Stimulated activated CD4-positive, alpha-beta T cell treated with anti-CD3 and anti-CD28 coated beads, Interleukin-15, amount 100 ng/mL, for 24 hours (primary cell): ENCODE results near the gene SGPP1.
"Not testable (repeated sequence)": the region's sequence is repeated elsewhere in the genome, so short reads cannot be mapped to it uniquely, and the experiment has no call there.

Experiments
- DNase-seq: peaks from one replicate; pipeline ENCODE4 v3.0.0-alpha.2; 2020

Gene SGPP1

GRCh38 chr14:63725786-63726460, 1.9 kb downstream of the SGPP1 start:
- no peak for DNase-seq

GRCh38 chr14:63717702-63718101, 10.2 kb downstream of the SGPP1 start:
- no peak for DNase-seq

GRCh38 chr14:63715360-63715759, 12.5 kb downstream of the SGPP1 start:
- no peak for DNase-seq

- DNase-seq, result no peak
Measured at GRCh38 chr14:63713764-63714163, 14.1 kb downstream of the SGPP1 start.

GRCh38 chr14:63713058-63713457, 14.8 kb downstream of the SGPP1 start:
- no peak for DNase-seq

- DNase-seq, result no peak
Measured at GRCh38 chr14:63712123-63712522, 15.7 kb downstream of the SGPP1 start.

- DNase-seq, result no peak
Measured at GRCh38 chr14:63710497-63710896, 17.4 kb downstream of the SGPP1 start.

- no peak for DNase-seq
Measured at GRCh38 chr14:63709589-63709988, 18.3 kb downstream of the SGPP1 start.

- no peak for DNase-seq
Measured at GRCh38 chr14:63707216-63707615, 20.6 kb downstream of the SGPP1 start.

- DNase-seq, result no peak
Measured at GRCh38 chr14:63705561-63706070, 22.2 kb downstream of the SGPP1 start.

- DNase-seq, result not testable (repeated sequence)
Measured at GRCh38 chr14:63702530-63702929, 25.3 kb downstream of the SGPP1 start.

GRCh38 chr14:63701606-63702299, 26.1 kb downstream of the SGPP1 start:
- no peak for DNase-seq

GRCh38 chr14:63692310-63693020, 35.4 kb downstream of the SGPP1 start:
- DNase-seq, result no peak

GRCh38 chr14:63689132-63689531, 38.7 kb downstream of the SGPP1 start:
- no peak for DNase-seq

- no peak for DNase-seq
Measured at GRCh38 chr14:63686926-63687325, 40.9 kb downstream of the SGPP1 start.

- DNase-seq, result no peak
Measured at GRCh38 chr14:63685401-63685800, 42.5 kb downstream of the SGPP1 start.

- no peak for DNase-seq
Measured at GRCh38 chr14:63682727-63683593, 44.9 kb downstream of the SGPP1 start.

GRCh38 chr14:63678536-63678935, 49.3 kb downstream of the SGPP1 start:
- no peak for DNase-seq

- DNase-seq, result no peak
Measured at GRCh38 chr14:63677891-63678379, 49.9 kb downstream of the SGPP1 start.

GRCh38 chr14:63676615-63677014, 51.2 kb downstream of the SGPP1 start:
- no peak for DNase-seq

GRCh38 chr14:63673886-63674497, 53.9 kb downstream of the SGPP1 start:
- DNase-seq, result no peak

- no peak for DNase-seq
Measured at GRCh38 chr14:63673255-63673654, 54.6 kb downstream of the SGPP1 start.
